GM10266 (cell line): Measurements from ENCODE around the gene SPTBN4.
"Not testable (repeated sequence)": the region's sequence is repeated elsewhere in the genome, so short reads cannot be mapped to it uniquely, and the experiment has no call there.

Experiments
- DNase-seq: peaks from one replicate; pipeline ENCODE4 v3.0.0; 2012; ENCODE audit errors: extremely low spot score
- CTCF ChIP-seq: IDR thresholded peaks from 2 replicates; pipeline ENCODE4 v1.5.1; 2012; ENCODE audit warnings: mild to moderate bottlenecking, low read depth; ENCODE audit not compliant: control insufficient read depth, insufficient read depth; ENCODE audit errors: missing control alignments

Gene SPTBN4

DNA sequence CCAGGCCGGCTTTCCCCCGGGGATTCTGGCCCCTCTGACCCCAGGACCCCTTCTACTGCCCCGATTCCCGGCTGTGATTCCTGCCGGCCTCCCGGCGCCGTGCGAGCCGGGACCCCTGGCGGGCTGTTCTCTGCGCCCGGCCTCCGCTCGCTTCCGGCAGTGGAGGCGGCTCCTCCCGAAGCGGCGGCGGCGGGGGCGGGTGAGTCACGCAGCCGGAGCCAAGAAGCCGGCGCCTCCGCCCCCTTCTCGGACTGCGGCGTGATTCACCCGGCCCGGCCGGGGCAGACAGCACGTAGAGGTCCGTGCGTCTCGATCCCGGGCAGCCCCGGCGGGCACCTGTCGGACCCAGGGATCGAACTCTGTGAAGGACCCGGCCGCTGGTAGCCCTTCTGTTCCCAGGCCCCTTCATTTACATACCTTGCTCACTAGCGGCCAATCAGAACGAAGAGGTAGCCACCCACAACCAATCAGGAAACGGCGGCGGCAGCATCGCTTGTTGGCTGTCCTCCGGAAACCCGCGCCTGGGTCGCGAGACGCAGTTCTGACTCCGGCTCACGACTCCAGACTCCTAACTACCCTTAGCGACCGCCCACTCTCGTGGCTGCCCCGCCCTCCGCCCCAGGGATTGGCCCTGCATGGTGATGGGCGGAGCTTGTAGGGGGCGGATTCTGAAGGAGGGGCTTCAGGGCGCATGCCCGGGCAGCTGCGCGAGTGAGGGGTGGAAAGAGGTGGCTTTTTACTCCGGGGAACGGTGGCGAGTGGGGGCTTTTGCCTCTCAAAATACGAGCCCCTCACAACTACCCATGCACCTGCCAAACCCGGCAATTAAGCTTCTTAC, 41.1 kb upstream of the SPTBN4 start, which contains the start of gene SERTAD1:
TSS of gene SERTAD1 (minus strand) at position 543 of the 838 bp plus-strand sequence. CDS start 2,446 bp downstream, outside the sequence.
- TF ChIP-seq CTCF = peak; percentile 56
- DNase-seq = peak; percentile 99

DNA sequence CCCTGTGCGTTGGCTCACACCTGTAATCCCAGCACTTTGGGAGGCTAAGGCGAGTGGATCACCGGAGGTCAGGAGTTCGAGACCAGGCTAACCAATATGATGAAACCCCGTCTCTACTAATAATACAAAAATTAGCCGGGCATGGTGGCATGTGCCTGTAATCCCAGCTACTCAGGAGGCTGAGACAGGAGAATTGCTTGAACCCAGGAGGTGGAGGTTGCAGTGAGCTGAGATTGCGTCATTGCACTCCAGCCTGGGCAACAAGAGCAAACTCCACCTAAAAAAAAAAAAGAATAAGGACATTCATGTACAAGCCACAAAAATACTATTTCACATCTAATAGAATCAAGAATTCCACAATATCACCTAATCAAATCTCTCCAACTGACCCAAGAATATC, 38.6 kb upstream of the SPTBN4 start:
- not testable (repeated sequence) for DNase-seq

DNA sequence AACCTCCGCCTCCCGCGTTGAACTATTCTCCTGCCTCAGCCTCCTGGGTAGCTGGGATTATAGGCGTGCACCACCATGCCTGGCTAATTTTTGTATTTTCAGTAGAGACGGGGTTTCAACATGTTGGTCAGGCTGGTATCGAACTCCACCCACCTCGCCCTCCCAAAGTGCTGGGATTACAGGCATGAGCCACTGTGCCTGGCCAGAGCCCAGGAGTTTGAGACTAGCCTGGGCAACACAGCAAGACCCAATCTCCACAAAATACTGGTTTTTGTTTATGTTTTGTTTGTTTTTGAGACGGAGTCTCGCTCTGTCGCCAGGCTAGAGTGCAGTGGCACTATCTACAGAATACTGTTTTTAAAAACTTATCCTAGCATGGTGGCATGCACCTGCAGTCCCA, 36.6 kb upstream of the SPTBN4 start:
- not testable (repeated sequence) for DNase-seq

DNA sequence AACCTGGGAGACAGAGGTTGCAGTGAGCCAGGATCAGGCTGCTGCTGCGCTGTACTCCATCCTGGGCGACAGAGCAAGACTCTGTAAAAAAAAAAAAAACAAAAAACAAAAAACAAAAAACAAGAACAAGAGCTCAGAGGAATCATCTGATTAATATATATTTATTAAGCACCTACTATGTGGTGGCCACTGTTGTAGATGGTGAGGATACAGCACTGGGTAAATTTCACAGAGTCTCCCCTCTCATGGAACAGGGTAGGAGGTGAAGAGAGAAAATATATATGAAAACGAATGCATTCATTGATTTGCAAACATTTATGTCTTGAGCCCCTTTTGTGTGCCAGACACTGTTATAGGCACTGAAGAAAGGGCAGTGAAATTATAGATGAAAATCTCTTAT, 35.1 kb upstream of the SPTBN4 start:
- DNase-seq = no peak
- no peak for TF ChIP-seq CTCF

DNA sequence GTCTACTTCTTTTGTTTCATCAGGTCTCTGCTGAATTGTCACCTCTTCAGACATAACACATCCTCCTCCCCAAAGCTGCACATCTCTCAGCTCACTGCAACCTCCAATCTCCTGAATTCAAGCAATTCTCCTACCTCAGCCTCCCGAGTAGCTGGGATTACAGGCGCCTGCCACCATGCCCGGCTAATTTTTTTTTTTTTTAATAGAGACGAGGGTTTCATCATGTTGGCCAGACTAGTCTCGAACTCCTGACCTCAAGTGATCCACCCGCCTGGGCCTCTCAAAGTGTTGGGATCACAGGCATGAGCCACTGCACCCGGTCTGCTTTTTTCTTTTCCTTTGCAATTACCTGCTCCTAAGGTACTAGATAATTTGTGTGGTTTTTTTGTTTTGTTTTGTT, 34.0 kb upstream of the SPTBN4 start:
- DNase-seq = not testable (repeated sequence)

GRCh38 chr19:40433391-40434216, 33.2 kb upstream of the SPTBN4 start:
- peak; percentile 89 for DNase-seq
- TF ChIP-seq CTCF = no peak

GRCh38 chr19:40438284-40438683, 28.5 kb upstream of the SPTBN4 start:
- TF ChIP-seq CTCF = no peak
- DNase-seq = no peak

GRCh38 chr19:40441719-40442253, 25.0 kb upstream of the SPTBN4 start:
- DNase-seq = no peak
- no peak for TF ChIP-seq CTCF
